IPS DF 6.9 (cell line): ENCODE results near the gene AMY1C.
"Not testable (repeated sequence)": the region's sequence is repeated elsewhere in the genome, so short reads cannot be mapped to it uniquely, and the experiment has no call there.

Source experiments
- DNase-seq: peaks from one replicate; pipeline ENCODE4 v3.0.0-alpha.2; 2013; ENCODE audit warnings: low read depth, low spot score
- H3K27ac ChIP-seq: one replicate; pipeline ENCODE4 v1.5.1; 2013; ENCODE audit warnings: low read length, control low read depth
- H3K27me3 ChIP-seq: 2 replicates; pipeline ENCODE4 v1.6.1; 2013; ENCODE audit warnings: mild to moderate bottlenecking, low read length; ENCODE audit not compliant: control insufficient read depth, insufficient read depth
- H3K36me3 ChIP-seq: 2 replicates; pipeline ENCODE4 v1.6.1; 2013; ENCODE audit warnings: low read length; ENCODE audit not compliant: control insufficient read depth, insufficient read depth
- H3K4me1 ChIP-seq: 2 replicates; pipeline ENCODE4 v1.6.1; 2013; ENCODE audit warnings: low read length; ENCODE audit not compliant: control insufficient read depth, insufficient read depth
- H3K4me3 ChIP-seq: 2 replicates; pipeline ENCODE4 v1.5.1; 2013; ENCODE audit warnings: mild to moderate bottlenecking, low read length
- H3K9me3 ChIP-seq: 2 replicates; pipeline ENCODE4 v1.6.1; 2013; ENCODE audit warnings: low read length, inconsistent platforms; ENCODE audit not compliant: control insufficient read depth, insufficient read depth
- WGBS: extraction: QIAGEN DNeasy Blood & Tissue Kit; methylation state at CpG from one replicate; pipeline ENCODE4 v1.1.7; 2013; ENCODE audit warnings: mixed read lengths, missing lambda C conversion rate; ENCODE audit not compliant: insufficient read length, insufficient coverage; 5-methylcytosine and 5-hydroxymethylcytosine counted together

AMY1C gene

GRCh38 chr1:103749598-103749997 lies at the start of gene AMY1C:
AMY1C (plus strand) TSS chr1:103749898; CDS start chr1:103750470, 572 bp downstream.
- not testable (repeated sequence) for H3K27ac ChIP-seq, H3K36me3 ChIP-seq, DNase-seq, H3K27me3 ChIP-seq, H3K4me1 ChIP-seq, H3K9me3 ChIP-seq, H3K4me3 ChIP-seq
- WGBS = no CpG with 5 or more reads among the region's 5 CpGs

GRCh38 chr1:103700669-103701068 lies 49.0 kb upstream of the AMY1C start:
- not testable (repeated sequence) for H3K4me1 ChIP-seq, H3K9me3 ChIP-seq, H3K36me3 ChIP-seq, H3K27ac ChIP-seq, H3K27me3 ChIP-seq, H3K4me3 ChIP-seq, DNase-seq
- no CpG with 5 or more reads among the region's 4 CpGs for WGBS

GRCh38 chr1:103701256-103701655 lies 48.4 kb upstream of the AMY1C start:
- not testable (repeated sequence) for H3K36me3 ChIP-seq, H3K27me3 ChIP-seq
- no CpG with 5 or more reads among the region's 4 CpGs for WGBS

GRCh38 chr1:103707670-103708069 lies 42.0 kb upstream of the AMY1C start:
- no CpG with 5 or more reads among the region's 3 CpGs for WGBS
- H3K36me3 ChIP-seq, DNase-seq, H3K27me3 ChIP-seq, H3K9me3 ChIP-seq, H3K27ac ChIP-seq, H3K4me3 ChIP-seq, H3K4me1 ChIP-seq: not testable (repeated sequence)

More at GRCh38 chr1:103701256-103701655, 48.4 kb upstream of the AMY1C start:
- not testable (repeated sequence) for H3K4me1 ChIP-seq, H3K27ac ChIP-seq, H3K9me3 ChIP-seq, H3K4me3 ChIP-seq, DNase-seq

DNA sequence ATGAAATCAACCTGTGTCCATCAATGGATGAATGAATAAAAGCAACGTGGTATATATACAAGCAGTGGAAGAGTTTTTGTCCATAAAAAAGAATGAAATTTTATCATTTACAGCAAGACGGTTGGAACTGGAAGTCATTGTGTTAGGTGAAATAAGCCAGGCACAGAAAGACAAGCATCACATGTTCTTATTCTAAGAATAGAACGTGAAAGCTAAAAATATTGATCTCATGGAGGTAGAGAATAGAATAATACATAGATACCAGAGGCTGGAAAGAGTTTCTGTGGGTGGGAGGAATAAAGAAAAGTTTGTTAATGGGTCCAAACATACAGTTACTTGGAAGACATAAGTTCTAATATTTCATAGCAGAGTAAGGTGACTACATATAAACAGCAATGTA lies 39.3 kb upstream of the AMY1C start:
- H3K4me3 ChIP-seq, DNase-seq, H3K9me3 ChIP-seq, H3K4me1 ChIP-seq, H3K27me3 ChIP-seq, H3K27ac ChIP-seq, H3K36me3 ChIP-seq: not testable (repeated sequence)
- WGBS = no CpG with 5 or more reads among the region's 3 CpGs

- H3K36me3 ChIP-seq, H3K9me3 ChIP-seq, H3K4me3 ChIP-seq, H3K27me3 ChIP-seq, H3K4me1 ChIP-seq, H3K27ac ChIP-seq, DNase-seq: not testable (repeated sequence)
- no CpG with 5 or more reads among the region's 6 CpGs for WGBS
These were observed 32.3 kb upstream of the AMY1C start for GRCh38 chr1:103717404-103717803.

DNA sequence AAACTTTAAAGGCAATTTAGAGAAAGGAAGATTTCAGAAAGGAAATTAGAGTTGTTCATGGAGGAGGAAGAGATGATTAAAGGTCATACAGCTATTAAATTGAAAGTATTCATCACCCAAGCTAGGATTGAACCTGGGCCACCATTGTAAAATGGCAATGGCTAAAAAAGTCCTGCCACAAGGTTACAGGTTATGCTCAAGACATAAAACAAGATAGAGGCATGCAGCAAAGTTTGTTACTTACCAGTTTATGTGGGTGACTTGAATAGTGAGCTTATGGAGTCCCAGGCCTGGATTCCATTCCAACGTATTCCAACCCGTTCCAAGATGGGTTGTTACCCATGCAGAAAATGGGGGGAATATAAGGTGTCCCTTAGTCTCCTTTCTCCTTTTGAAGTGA lies 28.2 kb upstream of the AMY1C start:
- WGBS = no CpG with 5 or more reads among the region's 2 CpGs
- H3K9me3 ChIP-seq, H3K36me3 ChIP-seq, H3K4me3 ChIP-seq, DNase-seq, H3K27ac ChIP-seq, H3K27me3 ChIP-seq, H3K4me1 ChIP-seq: not testable (repeated sequence)

- not testable (repeated sequence) for H3K9me3 ChIP-seq, H3K4me1 ChIP-seq, DNase-seq, H3K27me3 ChIP-seq, H3K36me3 ChIP-seq, H3K4me3 ChIP-seq, H3K27ac ChIP-seq
- WGBS = no CpG with 5 or more reads among the region's 3 CpGs
These were observed 14.4 kb upstream of the AMY1C start for GRCh38 chr1:103735334-103735733.

- H3K9me3 ChIP-seq, DNase-seq, H3K36me3 ChIP-seq, H3K4me3 ChIP-seq, H3K4me1 ChIP-seq, H3K27ac ChIP-seq, H3K27me3 ChIP-seq: not testable (repeated sequence)
- WGBS = no CpG with 5 or more reads among the region's 3 CpGs
These were observed 11.7 kb upstream of the AMY1C start for GRCh38 chr1:103738031-103738430.

- H3K36me3 ChIP-seq, H3K27me3 ChIP-seq, H3K27ac ChIP-seq, H3K4me3 ChIP-seq, H3K4me1 ChIP-seq, H3K9me3 ChIP-seq, DNase-seq: not testable (repeated sequence)
- WGBS = no CpG with 5 or more reads among the region's 4 CpGs
These were observed 5.2 kb upstream of the AMY1C start for GRCh38 chr1:103744449-103744848.

DNA sequence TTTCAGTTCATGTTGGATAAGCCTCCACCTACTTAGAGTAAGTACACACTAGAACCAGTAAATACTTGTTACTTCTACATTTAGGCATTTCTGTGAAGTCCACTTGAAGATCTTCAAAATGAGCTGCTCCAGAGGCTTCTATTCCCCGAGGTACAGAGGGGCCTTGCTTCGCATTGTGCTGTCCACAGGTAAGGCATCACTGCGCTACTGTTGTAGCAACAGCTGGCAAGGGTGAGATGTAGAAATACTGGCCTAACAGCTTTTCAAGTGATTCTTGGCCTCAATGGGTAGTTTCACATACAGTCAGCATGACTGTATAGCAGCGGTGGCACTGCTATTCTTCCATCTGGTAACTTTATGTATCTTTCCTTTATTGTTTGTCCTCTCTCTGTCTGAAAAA lies 4.7 kb upstream of the AMY1C start:
- H3K27me3 ChIP-seq, H3K9me3 ChIP-seq, H3K27ac ChIP-seq, DNase-seq, H3K4me3 ChIP-seq, H3K4me1 ChIP-seq, H3K36me3 ChIP-seq: not testable (repeated sequence)
- WGBS = no CpG with 5 or more reads among the region's 4 CpGs
